ENCODE data around the gene NDRG3.

DNA sequence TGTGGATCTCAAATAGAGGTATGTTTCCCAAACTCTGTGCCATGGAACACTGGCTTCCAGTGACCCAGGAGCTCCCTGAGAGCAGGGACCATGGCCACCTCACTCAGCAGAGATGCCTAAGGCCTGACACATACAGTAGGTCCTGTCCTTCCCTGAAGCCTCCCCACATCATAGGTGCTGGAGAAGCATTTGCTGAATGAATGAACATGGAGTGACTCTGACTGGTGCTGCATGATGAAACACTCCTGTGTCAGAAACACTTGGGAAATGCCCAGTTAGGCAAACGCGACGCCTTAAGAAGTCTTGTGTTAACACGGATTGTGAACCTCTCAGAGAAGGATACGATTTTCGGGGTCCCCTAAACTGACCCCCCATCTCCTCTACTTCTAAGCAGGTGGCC is 114.2 kb downstream of the NDRG3 start:
- TF ChIP-seq EZH2 (IDR thresholded peaks at IDR 0.05; ENCODE audit: borderline replicate concordance, low read depth, low read length, severe bottlenecking) (no peak), CTCF (IDR thresholded peaks at IDR 0.05; ENCODE audit: extremely low read depth in 1 of 2, insufficient read depth in 1 of 2, low read depth in 1 of 2, low read length in 2 of 2) (no peak), POLR2A (IDR thresholded peaks at IDR 0.05; ENCODE audit: low read depth, low read length) (no peak), MYC (IDR thresholded peaks at IDR 0.05; ENCODE audit: low read depth, low read length) (no peak), FOS (IDR thresholded peaks at IDR 0.05; ENCODE audit: borderline replicate concordance, insufficient read depth, low read length) (no peak), MAX (IDR thresholded peaks at IDR 0.05; ENCODE audit: insufficient read depth, insufficient read length) (no peak), GATA2 (IDR thresholded peaks at IDR 0.05; ENCODE audit: insufficient read depth, insufficient read length, low read depth, low read length) (no peak)
